Effector memory CD8-positive, alpha-beta T cell (primary cell): ENCODE results near the gene STXBP4.

Source experiments
- ATAC-seq: fragments of 150-1000 bp; cut with Tn5 transposase; replicated peaks from 2 replicates; pipeline ENCODE4 v1.10.0; 2021; ENCODE audit warnings: mild to moderate bottlenecking, moderate library complexity
- DNase-seq, 3 experiments: peaks; one replicate each; pipeline ENCODE4 v3.0.0; 2021
- H3K27ac Mint-ChIP-seq, 2 donors: one replicate each; pipeline ENCODE4 v1.8.0; 2022; ENCODE audit warnings: mild to moderate bottlenecking in 2 of 2, mixed read lengths in 2 of 2, moderate library complexity in 2 of 2
- H3K27me3 Mint-ChIP-seq, 2 donors: one replicate each; pipeline ENCODE4 v1.8.0; 2022; ENCODE audit warnings: mixed read lengths in 2 of 2
- H3K36me3 Mint-ChIP-seq: one replicate; pipeline ENCODE4 v1.8.0; 2022; ENCODE audit warnings: mild to moderate bottlenecking, moderate library complexity, mixed read lengths; ENCODE audit not compliant: insufficient read depth
- H3K4me1 Mint-ChIP-seq, 2 donors: one replicate each; pipeline ENCODE4 v1.8.0; 2022; ENCODE audit warnings: low read depth in 2 of 2, mixed read lengths in 2 of 2
- H3K4me3 Mint-ChIP-seq, 2 donors: one replicate each; pipeline ENCODE4 v1.8.0; 2022; ENCODE audit warnings: mild to moderate bottlenecking in 2 of 2, mixed read lengths in 2 of 2, moderate library complexity in 2 of 2
- H3K9me3 Mint-ChIP-seq, 2 donors: one replicate each; pipeline ENCODE4 v1.8.0; 2022; ENCODE audit warnings: mixed read lengths in 2 of 2

The STXBP4 gene

GRCh38 chr17:55190748-55191147 is 222.2 kb downstream of the STXBP4 start:
- no peak overlapping the region for H3K4me3 Mint-ChIP-seq
- no peaks in the 10 kb centered on the region for H3K27me3 Mint-ChIP-seq
- no peak for ATAC-seq
- H3K4me1 Mint-ChIP-seq = no peaks in the 10 kb centered on the region
- no peak for DNase-seq
- H3K36me3 Mint-ChIP-seq = no peaks in the 10 kb centered on the region
- H3K9me3 Mint-ChIP-seq = no peaks in the 10 kb centered on the region
- no peak overlapping the region for H3K27ac Mint-ChIP-seq

- DNase-seq = no peak
- no peak for ATAC-seq
- Mint-ChIP-seq H3K36me3 (peaks cover 5% of the 10 kb centered on the region), H3K27ac (no peak overlapping the region), H3K27me3 (peaks cover 20 to 22% of the 10 kb centered on the region in 2 donors), H3K9me3 (no peaks in the 10 kb centered on the region), H3K4me1 (peaks cover 0 to 1% of the 10 kb centered on the region in 2 donors), H3K4me3 (no peak overlapping the region)
These were observed 230.3 kb downstream of the STXBP4 start for GRCh38 chr17:55198690-55199370.

- no peaks in the 10 kb centered on the region for H3K9me3 Mint-ChIP-seq
- H3K4me3 Mint-ChIP-seq = no peak overlapping the region
- H3K27me3 Mint-ChIP-seq = peaks cover 22 to 24% of the 10 kb centered on the region in 2 donors
- DNase-seq = no peak
- peaks cover 5% of the 10 kb centered on the region for H3K36me3 Mint-ChIP-seq
- no peak for ATAC-seq
- no peak overlapping the region for H3K27ac Mint-ChIP-seq
- peaks cover 0 to 1% of the 10 kb centered on the region in 2 donors for H3K4me1 Mint-ChIP-seq
These were observed 232.3 kb downstream of the STXBP4 start for GRCh38 chr17:55200904-55201303.

DNA sequence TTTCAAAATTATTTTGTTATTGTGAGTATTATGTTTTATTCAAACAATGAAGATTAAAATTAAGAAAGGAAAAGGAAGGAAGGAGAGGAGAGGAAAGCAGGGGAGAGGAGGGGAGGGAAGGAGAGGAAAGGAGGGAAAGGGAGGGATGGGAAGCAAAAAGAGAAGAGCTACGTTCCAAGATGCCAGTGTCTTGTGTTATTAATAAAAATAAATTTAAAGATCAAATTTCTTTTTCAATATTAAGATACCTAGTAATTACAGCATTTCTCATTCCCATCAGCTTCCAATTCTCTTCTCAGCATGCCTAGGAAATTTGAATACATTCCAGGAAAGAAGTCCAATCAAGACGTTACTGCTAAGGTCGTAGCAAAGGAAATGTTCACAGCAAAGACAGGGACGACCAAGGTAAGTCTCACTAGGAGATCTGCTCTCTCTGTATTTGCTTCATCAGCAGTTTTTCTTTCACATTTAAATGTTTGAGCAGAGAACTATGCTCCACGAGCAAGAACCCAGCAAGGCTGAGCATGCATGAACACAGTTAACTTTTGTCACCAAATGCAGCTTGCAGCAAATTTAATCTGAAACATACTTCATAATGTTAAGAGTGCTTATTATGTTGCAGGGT is 232.9 kb downstream of the STXBP4 start:
- no peak for ATAC-seq
- H3K36me3 Mint-ChIP-seq = peaks cover 2% of the 10 kb centered on the region
- no peaks in the 10 kb centered on the region for H3K9me3 Mint-ChIP-seq
- no peak overlapping the region for H3K27ac Mint-ChIP-seq
- no peak overlapping the region for H3K4me3 Mint-ChIP-seq
- peaks cover 22 to 24% of the 10 kb centered on the region in 2 donors for H3K27me3 Mint-ChIP-seq
- H3K4me1 Mint-ChIP-seq = peaks cover 0 to 1% of the 10 kb centered on the region in 2 donors
- no peak for DNase-seq

DNA sequence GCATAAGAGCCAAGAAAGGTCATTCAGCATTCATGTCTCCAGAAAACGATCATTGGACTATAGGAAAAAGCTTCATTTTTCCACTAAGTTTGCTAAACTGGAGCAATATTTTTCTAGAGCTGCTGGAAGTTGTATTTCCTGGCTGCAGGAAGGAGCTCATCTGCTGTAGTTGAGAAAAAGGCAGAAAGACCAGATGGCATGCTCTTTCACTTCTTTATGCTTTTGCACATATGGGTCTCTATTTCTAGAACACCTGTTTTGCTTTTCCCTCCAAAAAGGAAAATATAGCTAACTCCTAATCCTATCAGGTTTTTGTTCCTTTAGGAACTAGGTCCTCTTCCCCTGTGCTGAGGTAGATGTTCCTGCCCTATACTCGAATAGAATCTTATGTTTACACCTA is 234.3 kb downstream of the STXBP4 start:
- no peak overlapping the region for H3K4me3 Mint-ChIP-seq
- DNase-seq (no peak), ATAC-seq (no peak)
- H3K4me1 Mint-ChIP-seq = no peaks in the 10 kb centered on the region
- H3K36me3 Mint-ChIP-seq = peaks cover 2% of the 10 kb centered on the region
- H3K27ac Mint-ChIP-seq = no peak overlapping the region
- H3K27me3 Mint-ChIP-seq = peaks cover 9 to 32% of the 10 kb centered on the region in 2 donors
- H3K9me3 Mint-ChIP-seq = no peaks in the 10 kb centered on the region

- Mint-ChIP-seq H3K4me3 (no peak overlapping the region), H3K4me1 (peaks cover 0 to 3% of the 10 kb centered on the region in 2 donors), H3K27ac (no peak overlapping the region), H3K27me3 (peaks cover 0 to 14% of the 10 kb centered on the region in 2 donors), H3K9me3 (no peaks in the 10 kb centered on the region), H3K36me3 (no peaks in the 10 kb centered on the region)
- no peak for ATAC-seq
- no peak for DNase-seq
These were observed 239.7 kb downstream of the STXBP4 start for GRCh38 chr17:55208078-55208812.

GRCh38 chr17:55210292-55210691 is 241.7 kb downstream of the STXBP4 start:
- peaks cover 0 to 8% of the 10 kb centered on the region in 2 donors for H3K27me3 Mint-ChIP-seq
- DNase-seq (no peak), ATAC-seq (no peak)
- no peak overlapping the region for H3K4me3 Mint-ChIP-seq
- H3K9me3 Mint-ChIP-seq = no peaks in the 10 kb centered on the region
- H3K36me3 Mint-ChIP-seq = no peaks in the 10 kb centered on the region
- no peak overlapping the region for H3K27ac Mint-ChIP-seq
- H3K4me1 Mint-ChIP-seq = peaks cover 0 to 3% of the 10 kb centered on the region in 2 donors

GRCh38 chr17:55212880-55213279 is 244.3 kb downstream of the STXBP4 start:
- Mint-ChIP-seq H3K27me3 (peaks cover 0 to 8% of the 10 kb centered on the region in 2 donors), H3K4me1 (peaks cover 0 to 5% of the 10 kb centered on the region in 2 donors), H3K36me3 (no peaks in the 10 kb centered on the region), H3K9me3 (no peaks in the 10 kb centered on the region), H3K27ac (no peak overlapping the region), H3K4me3 (no peak overlapping the region)
- DNase-seq (no peak), ATAC-seq (no peak)

- no peak for DNase-seq
- Mint-ChIP-seq H3K27ac (no peak overlapping the region), H3K27me3 (peaks cover 10 to 15% of the 10 kb centered on the region in 2 donors), H3K4me3 (no peak overlapping the region), H3K9me3 (no peaks in the 10 kb centered on the region), H3K36me3 (no peaks in the 10 kb centered on the region), H3K4me1 (peaks cover 0 to 2% of the 10 kb centered on the region in 2 donors)
- ATAC-seq = no peak
These were observed 247.1 kb downstream of the STXBP4 start for GRCh38 chr17:55215711-55216110.

DNA sequence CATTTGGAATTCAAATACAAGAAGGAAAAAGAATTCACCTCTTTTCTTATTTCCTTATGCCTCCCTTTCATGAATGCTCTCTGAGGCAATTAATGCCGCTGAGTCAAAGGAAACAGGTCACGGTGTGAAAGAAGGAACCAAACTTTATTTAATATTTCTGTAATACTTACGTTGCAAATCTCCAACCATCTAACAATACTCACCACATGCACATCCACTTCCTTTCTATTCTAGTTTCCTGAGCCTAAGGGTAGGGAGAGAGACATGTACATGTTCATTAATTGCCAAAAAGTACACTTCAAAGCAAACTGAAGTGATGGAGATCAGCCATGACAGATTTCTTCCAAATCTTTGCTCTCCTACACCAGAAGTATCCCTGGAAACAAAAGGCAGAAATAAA is 248.3 kb downstream of the STXBP4 start:
- H3K27me3 Mint-ChIP-seq = peaks cover 10 to 15% of the 10 kb centered on the region in 2 donors
- no peaks in the 10 kb centered on the region for H3K9me3 Mint-ChIP-seq
- no peak for ATAC-seq
- no peak overlapping the region for H3K27ac Mint-ChIP-seq
- H3K4me1 Mint-ChIP-seq = peaks cover 0 to 2% of the 10 kb centered on the region in 2 donors
- no peak overlapping the region for H3K4me3 Mint-ChIP-seq
- H3K36me3 Mint-ChIP-seq = no peaks in the 10 kb centered on the region
- no peak for DNase-seq

GRCh38 chr17:55219459-55219858 is 250.9 kb downstream of the STXBP4 start:
- Mint-ChIP-seq H3K27ac (no peak overlapping the region), H3K36me3 (no peaks in the 10 kb centered on the region), H3K9me3 (no peaks in the 10 kb centered on the region), H3K4me1 (peaks cover 0 to 2% of the 10 kb centered on the region in 2 donors), H3K27me3 (peaks cover 22 to 30% of the 10 kb centered on the region in 2 donors), H3K4me3 (no peak overlapping the region)
- DNase-seq (no peak), ATAC-seq (no peak)

DNA sequence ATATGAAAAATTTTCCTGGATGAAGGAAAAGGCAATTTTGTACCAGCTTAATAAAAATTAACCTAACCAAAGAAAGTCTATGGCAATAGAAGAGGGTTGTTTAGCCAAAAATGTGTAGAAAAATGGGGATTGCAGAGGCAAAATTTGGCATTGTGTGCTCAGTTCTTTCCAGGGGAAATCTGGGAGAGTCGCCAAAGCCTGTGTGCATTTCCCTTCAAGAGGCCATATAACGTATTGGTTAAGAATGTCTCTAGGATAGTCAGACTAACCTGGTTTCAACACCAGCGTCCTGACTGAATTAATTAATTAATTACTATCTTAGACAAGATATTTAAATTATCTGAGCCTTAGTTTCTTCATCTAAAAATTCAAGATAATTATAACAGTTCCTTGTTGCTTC is 251.4 kb downstream of the STXBP4 start:
- ATAC-seq = no peak
- Mint-ChIP-seq H3K27ac (no peak overlapping the region), H3K36me3 (no peaks in the 10 kb centered on the region), H3K4me3 (no peak overlapping the region), H3K9me3 (no peaks in the 10 kb centered on the region), H3K27me3 (peaks cover 25 to 30% of the 10 kb centered on the region in 2 donors), H3K4me1 (peaks cover 0 to 2% of the 10 kb centered on the region in 2 donors)
- DNase-seq = no peak
